Nephron progenitor cell (in vitro differentiated cells): Measurements from ENCODE around the gene DDT.

Experiments used
- DNase-seq: peaks from one replicate; pipeline ENCODE4 v3.0.0; 2021
- H3K27ac Mint-ChIP-seq: 2 replicates; pipeline ENCODE4 v1.8.0; 2021; ENCODE audit warnings: mild to moderate bottlenecking, moderate library complexity, mixed read lengths
- H3K27me3 Mint-ChIP-seq: 2 replicates; pipeline ENCODE4 v1.8.0; 2021; ENCODE audit warnings: mild to moderate bottlenecking, low read depth, mixed read lengths; ENCODE audit not compliant: poor library complexity
- H3K36me3 Mint-ChIP-seq: 2 replicates; pipeline ENCODE4 v1.8.0; 2021; ENCODE audit warnings: low read depth, mixed read lengths
- H3K4me1 Mint-ChIP-seq: 2 replicates; pipeline ENCODE4 v1.8.0; 2021; ENCODE audit warnings: mixed read lengths
- H3K4me3 Mint-ChIP-seq: 2 replicates; pipeline ENCODE4 v1.8.0; 2021; ENCODE audit warnings: mild to moderate bottlenecking, moderate library complexity, mixed read lengths
- H3K9me3 Mint-ChIP-seq: 2 replicates; pipeline ENCODE4 v1.8.0; 2021; ENCODE audit warnings: mild to moderate bottlenecking, moderate library complexity, mixed read lengths
- TF ChIP-seq, protein P1 (sequence below): fragments of 200-600 bp; sonication (generic); IDR thresholded peaks from 2 replicates; pipeline ENCODE4 v1.5.0; 2021; ENCODE audit warnings: antibody characterized with exemption

Gene DDT

DNA sequence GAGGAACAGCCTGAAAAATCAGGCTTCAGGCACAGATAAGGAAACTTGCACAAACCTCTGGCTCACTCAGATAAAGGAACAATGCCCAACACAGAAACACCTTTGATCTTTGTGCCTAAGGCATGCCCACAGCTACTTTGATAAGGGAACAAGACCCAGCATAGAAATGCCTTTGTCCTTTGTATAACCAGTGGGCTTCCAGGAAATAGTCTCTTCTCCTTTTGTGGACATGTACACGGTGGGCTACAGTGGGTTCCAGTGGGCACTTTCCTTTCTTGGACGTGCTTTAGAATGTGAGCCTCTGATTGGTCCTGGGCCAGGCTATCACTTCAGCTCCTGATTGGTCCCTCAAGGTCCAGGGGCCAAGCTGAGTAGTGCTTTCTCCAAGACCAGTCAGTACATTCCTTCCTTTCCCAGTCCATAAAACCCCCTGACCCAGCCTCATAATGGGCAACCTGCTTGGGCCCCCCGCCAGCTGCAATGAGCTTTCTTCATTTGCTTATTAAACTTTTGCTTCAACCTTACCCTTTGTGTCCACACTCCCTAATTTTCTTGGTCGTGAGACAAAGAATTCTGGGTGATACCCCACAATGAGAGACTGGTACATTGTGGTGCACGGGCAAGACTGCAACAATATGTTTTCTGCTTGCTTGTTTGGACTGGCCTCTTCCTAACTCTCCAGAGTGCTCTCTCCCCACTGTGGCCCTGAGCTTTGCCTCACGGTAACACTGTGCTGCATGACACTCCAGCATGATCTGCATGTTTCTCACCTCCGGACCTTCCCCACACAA lies 35.2 kb upstream of the DDT start:
- Mint-ChIP-seq H3K4me3 (no peak overlapping the region), H3K27me3 (peaks cover 11% of the 10 kb centered on the region), H3K9me3 (no peaks in the 10 kb centered on the region), H3K27ac (peak overlapping the region; percentile 60), H3K36me3 (peaks cover 7% of the 10 kb centered on the region), H3K4me1 (peaks cover 22% of the 10 kb centered on the region)
- TF ChIP-seq, protein P1, sequence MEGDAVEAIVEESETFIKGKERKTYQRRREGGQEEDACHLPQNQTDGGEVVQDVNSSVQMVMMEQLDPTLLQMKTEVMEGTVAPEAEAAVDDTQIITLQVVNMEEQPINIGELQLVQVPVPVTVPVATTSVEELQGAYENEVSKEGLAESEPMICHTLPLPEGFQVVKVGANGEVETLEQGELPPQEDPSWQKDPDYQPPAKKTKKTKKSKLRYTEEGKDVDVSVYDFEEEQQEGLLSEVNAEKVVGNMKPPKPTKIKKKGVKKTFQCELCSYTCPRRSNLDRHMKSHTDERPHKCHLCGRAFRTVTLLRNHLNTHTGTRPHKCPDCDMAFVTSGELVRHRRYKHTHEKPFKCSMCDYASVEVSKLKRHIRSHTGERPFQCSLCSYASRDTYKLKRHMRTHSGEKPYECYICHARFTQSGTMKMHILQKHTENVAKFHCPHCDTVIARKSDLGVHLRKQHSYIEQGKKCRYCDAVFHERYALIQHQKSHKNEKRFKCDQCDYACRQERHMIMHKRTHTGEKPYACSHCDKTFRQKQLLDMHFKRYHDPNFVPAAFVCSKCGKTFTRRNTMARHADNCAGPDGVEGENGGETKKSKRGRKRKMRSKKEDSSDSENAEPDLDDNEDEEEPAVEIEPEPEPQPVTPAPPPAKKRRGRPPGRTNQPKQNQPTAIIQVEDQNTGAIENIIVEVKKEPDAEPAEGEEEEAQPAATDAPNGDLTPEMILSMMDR: no peak
- no peak for DNase-seq

DNA sequence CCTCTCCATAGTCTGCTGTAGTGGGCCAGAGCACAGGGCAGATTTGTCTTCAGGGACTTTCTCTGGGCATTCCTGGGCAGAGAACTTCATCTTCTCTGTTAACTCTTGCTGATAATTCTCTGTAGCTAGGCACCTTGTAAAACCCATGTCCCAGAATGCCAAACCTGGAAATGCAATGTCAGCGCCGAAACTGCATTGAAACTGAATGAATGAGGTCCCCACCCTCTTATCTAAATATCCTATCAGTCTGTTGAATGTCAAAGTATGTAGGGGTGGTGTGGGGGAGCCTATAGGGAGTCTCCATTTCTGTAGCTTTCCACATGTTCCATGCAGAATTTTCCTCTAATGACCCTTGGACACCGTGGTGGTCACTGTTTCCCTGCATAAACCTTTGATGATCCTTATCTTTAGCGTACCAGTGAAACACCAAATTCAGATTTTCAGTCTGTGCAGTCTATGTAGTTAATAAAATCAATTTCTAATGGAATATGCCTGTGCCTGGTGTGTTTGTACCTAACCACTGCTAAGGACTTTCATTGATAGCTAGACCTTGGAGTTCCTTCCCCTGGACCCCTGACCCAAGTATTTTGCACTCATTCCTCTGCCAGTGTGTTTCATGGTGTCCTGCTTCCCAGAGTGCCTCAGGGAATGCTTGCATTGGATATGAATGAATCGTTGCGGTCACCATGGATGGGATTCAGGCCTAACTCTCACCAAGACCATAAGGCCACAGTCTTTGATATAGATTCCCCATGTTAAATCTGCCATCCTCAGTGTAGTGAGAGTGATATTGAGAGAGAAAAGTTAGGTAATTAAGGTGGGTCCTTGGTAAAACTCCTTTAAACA lies 34.4 kb upstream of the DDT start:
- TF ChIP-seq, protein P1: no peak
- no peaks in the 10 kb centered on the region for H3K9me3 Mint-ChIP-seq
- no peak overlapping the region for H3K27ac Mint-ChIP-seq
- H3K36me3 Mint-ChIP-seq: peaks cover 2% of the 10 kb centered on the region
- peaks cover 20% of the 10 kb centered on the region for H3K4me1 Mint-ChIP-seq
- H3K4me3 Mint-ChIP-seq: no peak overlapping the region
- H3K27me3 Mint-ChIP-seq: peaks cover 11% of the 10 kb centered on the region
- DNase-seq: no peak

DNA sequence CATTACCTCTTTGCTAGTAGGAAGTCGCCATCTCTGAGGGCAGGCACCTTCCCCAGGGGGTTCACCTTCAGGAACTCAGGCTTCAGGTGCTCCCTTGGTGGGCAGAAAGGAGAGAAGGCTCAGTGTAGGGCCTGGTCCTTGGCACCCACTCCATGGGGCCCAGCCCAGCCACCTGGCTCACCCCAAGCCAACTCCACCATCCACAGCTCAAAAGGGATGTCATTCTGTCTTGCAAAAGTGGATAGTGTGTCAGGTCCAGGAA lies 33.7 kb upstream of the DDT start:
- Mint-ChIP-seq H3K36me3 (no peaks in the 10 kb centered on the region), H3K4me1 (peaks cover 20% of the 10 kb centered on the region), H3K4me3 (no peak overlapping the region), H3K9me3 (no peaks in the 10 kb centered on the region), H3K27me3 (peaks cover 11% of the 10 kb centered on the region), H3K27ac (no peak overlapping the region)
- DNase-seq: no peak
- TF ChIP-seq, protein P1: no peak

DNA sequence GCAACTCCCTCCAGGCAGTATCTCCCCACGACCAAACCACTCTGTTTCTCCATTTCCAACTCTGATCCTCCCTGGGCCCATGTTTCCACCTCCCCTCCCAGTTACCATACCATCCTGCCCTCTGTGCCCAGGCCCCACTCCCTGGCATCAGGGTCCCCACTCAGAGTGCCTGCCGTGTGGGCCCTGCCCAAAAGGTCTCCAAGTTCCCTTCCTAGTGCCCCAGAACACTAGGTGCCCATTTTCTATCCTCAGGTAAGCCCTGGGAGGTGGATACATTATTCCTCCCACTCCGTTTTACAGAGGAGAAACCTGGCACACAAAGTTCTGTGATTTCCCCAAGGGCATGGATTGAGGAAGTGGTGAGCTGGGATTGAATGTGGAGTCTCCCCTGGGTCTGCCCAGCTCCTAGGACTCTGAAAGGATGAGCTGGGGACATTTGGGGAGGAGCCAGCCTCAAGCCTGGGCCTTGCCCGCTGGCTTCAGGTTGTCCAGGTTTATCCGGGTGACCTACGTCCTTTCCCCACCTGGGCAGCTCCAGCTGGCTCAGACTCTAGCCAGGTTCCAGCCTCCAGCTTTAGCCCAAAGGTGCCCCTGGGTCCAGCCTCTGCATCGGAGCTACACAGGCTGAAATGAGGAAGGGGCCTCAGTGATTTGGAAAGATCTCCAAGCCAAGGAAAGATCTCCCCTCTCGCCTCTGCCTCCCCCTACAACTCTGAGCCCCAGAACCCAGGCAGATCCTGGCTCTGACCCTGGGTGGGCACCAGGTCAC lies 33.2 kb upstream of the DDT start:
- H3K36me3 Mint-ChIP-seq: no peaks in the 10 kb centered on the region
- no peak overlapping the region for H3K4me3 Mint-ChIP-seq
- H3K4me1 Mint-ChIP-seq: peaks cover 17% of the 10 kb centered on the region
- TF ChIP-seq, protein P1: no peak
- H3K9me3 Mint-ChIP-seq: no peaks in the 10 kb centered on the region
- no peak overlapping the region for H3K27ac Mint-ChIP-seq
- no peak for DNase-seq
- peaks cover 11% of the 10 kb centered on the region for H3K27me3 Mint-ChIP-seq

DNA sequence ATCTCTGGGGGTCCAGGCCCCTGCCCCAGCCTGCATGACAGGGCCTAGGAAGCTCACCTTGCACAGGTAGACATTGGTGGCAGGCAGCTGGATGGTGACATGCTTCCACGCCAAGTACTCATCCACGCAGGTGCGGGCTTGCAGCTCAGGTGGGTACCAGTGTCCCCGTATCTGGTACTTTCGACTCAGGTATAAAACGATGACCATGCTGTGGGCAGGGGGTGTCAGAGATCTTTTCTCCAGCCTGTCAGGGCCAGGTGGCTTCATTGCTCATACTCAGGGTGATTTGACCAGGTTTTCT lies 32.6 kb upstream of the DDT start:
- no peak overlapping the region for H3K4me3 Mint-ChIP-seq
- H3K27ac Mint-ChIP-seq: no peak overlapping the region
- no peaks in the 10 kb centered on the region for H3K36me3 Mint-ChIP-seq
- H3K27me3 Mint-ChIP-seq: peaks cover 11% of the 10 kb centered on the region
- TF ChIP-seq, protein P1: no peak
- DNase-seq: no peak
- peaks cover 16% of the 10 kb centered on the region for H3K4me1 Mint-ChIP-seq
- H3K9me3 Mint-ChIP-seq: no peaks in the 10 kb centered on the region
